Astrocyte (in vitro differentiated cells and primary cell): Measurements from ENCODE around the gene MYRIP. TPM values are rescaled to one million over a fixed set of nuclear protein-coding genes. Genes with fewer than 3 reads are reported as not detected.
"Not testable (repeated sequence)": the region's sequence is repeated elsewhere in the genome, so short reads cannot be mapped to it uniquely, and the experiment has no call there.

Source experiments
- DNase-seq: peaks from one replicate; pipeline ENCODE4 v3.0.0-alpha.2; 2010; ENCODE audit warnings: low read depth
- FAIRE-seq: peaks from 2 replicates; lab custom pipeline; 2011; peaks lifted over from hg19 to GRCh38; lab: Jason Lieb, UNC
- H2AFZ ChIP-seq: 2 replicates; pipeline ENCODE4 v1.6.0; 2012; ENCODE audit warnings: low read depth, low read length, inconsistent platforms
- H3K27ac ChIP-seq: 2 replicates; pipeline ENCODE4 v1.5.1; 2011; ENCODE audit warnings: low read depth, low read length, inconsistent platforms
- H3K27me3 ChIP-seq: 2 replicates; pipeline ENCODE4 v1.6.0; 2011; ENCODE audit warnings: low read length, inconsistent platforms; ENCODE audit not compliant: insufficient read depth
- H3K36me3 ChIP-seq: 2 replicates; pipeline ENCODE4 v1.5.1; 2011; ENCODE audit warnings: low read length, inconsistent platforms; ENCODE audit not compliant: insufficient read depth
- H3K4me1 ChIP-seq: 2 replicates; pipeline ENCODE4 v1.5.1; 2011; ENCODE audit warnings: low read length, inconsistent platforms; ENCODE audit not compliant: insufficient read depth
- H3K4me2 ChIP-seq: 2 replicates; pipeline ENCODE4 v1.6.0; 2012; ENCODE audit warnings: low read length, inconsistent platforms
- H3K4me3 ChIP-seq: 2 replicates; pipeline ENCODE4 v1.5.1; 2011; ENCODE audit warnings: low read depth, mild to moderate bottlenecking, low read length, inconsistent platforms; ENCODE audit not compliant: insufficient read depth
- H3K79me2 ChIP-seq: 2 replicates; pipeline ENCODE4 v1.6.0; 2012; ENCODE audit warnings: mild to moderate bottlenecking, low read length, inconsistent platforms; ENCODE audit not compliant: insufficient read depth
- H3K9ac ChIP-seq: 2 replicates; pipeline ENCODE4 v1.6.0; 2012; ENCODE audit warnings: mild to moderate bottlenecking, low read length, inconsistent platforms
- H3K9me3 ChIP-seq: 2 replicates; pipeline ENCODE4 v1.5.1; 2012; ENCODE audit warnings: low read depth, mild to moderate bottlenecking, low read length, inconsistent platforms; ENCODE audit not compliant: insufficient read depth
- H4K20me1 ChIP-seq: 2 replicates; pipeline ENCODE4 v1.6.0; 2012; ENCODE audit warnings: low read length, inconsistent platforms; ENCODE audit not compliant: insufficient read depth
- H3K27ac Mint-ChIP-seq: one replicate; pipeline ENCODE4 v1.8.0; 2021; ENCODE audit warnings: mild to moderate bottlenecking, mixed read lengths; ENCODE audit not compliant: unreplicated experiment
- H3K27me3 Mint-ChIP-seq: one replicate; pipeline ENCODE4 v1.8.0; 2021; ENCODE audit warnings: low read depth, mixed read lengths; ENCODE audit not compliant: unreplicated experiment
- H3K36me3 Mint-ChIP-seq: one replicate; pipeline ENCODE4 v1.8.0; 2021; ENCODE audit warnings: low read depth, mixed read lengths; ENCODE audit not compliant: unreplicated experiment
- H3K4me1 Mint-ChIP-seq: one replicate; pipeline ENCODE4 v1.8.0; 2021; ENCODE audit warnings: low read depth, mixed read lengths; ENCODE audit not compliant: unreplicated experiment
- H3K4me3 Mint-ChIP-seq: one replicate; pipeline ENCODE4 v1.8.0; 2021; ENCODE audit warnings: mild to moderate bottlenecking, moderate library complexity, mixed read lengths; ENCODE audit not compliant: unreplicated experiment
- H3K9me3 Mint-ChIP-seq: one replicate; pipeline ENCODE4 v1.8.0; 2021; ENCODE audit warnings: mild to moderate bottlenecking, mixed read lengths; ENCODE audit not compliant: unreplicated experiment
- CTCF ChIP-seq: IDR thresholded peaks from 2 replicates; pipeline ENCODE4 v1.5.1; 2011; ENCODE audit warnings: low read depth, mild to moderate bottlenecking, inconsistent platforms, low read length, moderate library complexity; ENCODE audit not compliant: insufficient read depth
- EZH2 ChIP-seq: IDR thresholded peaks from 2 replicates; pipeline ENCODE4 v1.6.1; 2012; ENCODE audit warnings: mild to moderate bottlenecking, low read length, inconsistent platforms; ENCODE audit not compliant: insufficient read depth
- total RNA-seq: library from RNA; stranded (reverse); gene quantifications from 2 replicates; pipeline ENCODE4 v1.2.1, GENCODE V29; 2021

The MYRIP gene
- total RNA-seq, 1 donor from 2014 or later = 0.07 TPM

DNA sequence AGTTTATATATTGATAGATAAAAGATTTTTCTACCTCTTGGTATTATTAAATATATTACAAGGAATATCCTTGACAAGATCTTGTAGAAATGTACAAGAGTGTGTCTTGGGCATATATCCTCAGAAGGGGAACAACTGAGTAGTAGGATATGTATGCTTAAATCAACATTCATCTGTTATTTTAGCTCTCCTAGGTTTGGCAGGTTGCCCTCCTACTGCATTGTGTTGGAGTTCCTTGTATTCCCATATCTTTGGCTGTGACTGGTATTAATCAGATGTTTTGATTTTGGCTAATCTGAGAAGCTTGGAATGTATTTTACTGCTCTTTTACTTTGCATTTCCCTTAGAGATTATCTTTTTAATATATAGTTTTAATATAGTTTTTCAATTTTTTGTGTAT, 4.6 kb downstream of the MYRIP start:
- no peak overlapping the region for H3K4me3 Mint-ChIP-seq
- Histone ChIP-seq H3K27me3 (peaks cover 26% of the 10 kb centered on the region), H3K4me3 (no peak overlapping the region), H3K9ac (no peak overlapping the region), H2AFZ (no peak overlapping the region), H3K4me1 (peaks cover 7% of the 10 kb centered on the region), H3K4me2 (no peak overlapping the region), H3K27ac (no peak overlapping the region), H3K36me3 (no peaks in the 10 kb centered on the region), H3K79me2 (no peaks in the 10 kb centered on the region), H3K9me3 (no peaks in the 10 kb centered on the region), H4K20me1 (no peaks in the 10 kb centered on the region)
- peaks cover 37% of the 10 kb centered on the region for H3K27me3 Mint-ChIP-seq
- no peaks in the 10 kb centered on the region for H3K9me3 Mint-ChIP-seq
- H3K36me3 Mint-ChIP-seq = no peaks in the 10 kb centered on the region
- no peak overlapping the region for H3K27ac Mint-ChIP-seq
- TF ChIP-seq CTCF = no peak
- no peak for TF ChIP-seq EZH2
- peak; percentile 49 for DNase-seq
- H3K4me1 Mint-ChIP-seq = peaks cover 4% of the 10 kb centered on the region
- FAIRE-seq = peak; percentile 17

GRCh38 chr3:39819899-39820298, 10.5 kb downstream of the MYRIP start:
- H3K27me3 Mint-ChIP-seq = peaks cover 9% of the 10 kb centered on the region
- DNase-seq (no peak), FAIRE-seq (no peak)
- TF ChIP-seq EZH2 = no peak
- TF ChIP-seq CTCF = no peak
- Histone ChIP-seq H3K27me3 (no peaks in the 10 kb centered on the region), H3K4me1 (no peaks in the 10 kb centered on the region), H4K20me1 (no peaks in the 10 kb centered on the region), H3K4me3 (no peak overlapping the region), H3K9ac (no peak overlapping the region), H3K4me2 (no peak overlapping the region), H2AFZ (no peak overlapping the region), H3K36me3 (no peaks in the 10 kb centered on the region), H3K27ac (no peak overlapping the region), H3K9me3 (no peaks in the 10 kb centered on the region), H3K79me2 (no peaks in the 10 kb centered on the region)
- H3K27ac Mint-ChIP-seq = no peak overlapping the region
- no peaks in the 10 kb centered on the region for H3K9me3 Mint-ChIP-seq
- no peaks in the 10 kb centered on the region for H3K4me1 Mint-ChIP-seq
- H3K36me3 Mint-ChIP-seq = no peaks in the 10 kb centered on the region
- no peak overlapping the region for H3K4me3 Mint-ChIP-seq

GRCh38 chr3:39833764-39834163, 24.4 kb downstream of the MYRIP start:
- H3K4me1 Mint-ChIP-seq, H3K27me3 Mint-ChIP-seq, H3K4me3 Mint-ChIP-seq, H3K27ac Mint-ChIP-seq, DNase-seq, H3K9me3 Mint-ChIP-seq, H3K27me3 ChIP-seq, H3K79me2 ChIP-seq, H3K4me1 ChIP-seq, H3K9me3 ChIP-seq, H2AFZ ChIP-seq, H4K20me1 ChIP-seq, H3K4me2 ChIP-seq, H3K36me3 Mint-ChIP-seq, FAIRE-seq, H3K27ac ChIP-seq, H3K4me3 ChIP-seq, H3K9ac ChIP-seq, H3K36me3 ChIP-seq: not testable (repeated sequence)
